Testis (tissue), 2 donors: ENCODE results near the gene RAB35.

Source experiments
- POLR2A ChIP-seq: fragments of 450-650 bp; IDR thresholded peaks from one replicate; pipeline ENCODE4 v1.6.1; 2017; ENCODE audit warnings: antibody characterized with exemption, mild to moderate bottlenecking, moderate library complexity
- TF ChIP-seq, protein P1 (sequence below), 3 experiments: fragments of 450-650 bp in 2 of 3; fragments of 200-600 bp in 1 of 3; sonication (generic) in 1 of 3; IDR thresholded peaks; one replicate each; pipeline ENCODE4 v1.5.1; 2016 to 2019; ENCODE audit warnings: antibody characterized with exemption in 3 of 3, mild to moderate bottlenecking in 2 of 3, moderate library complexity in 1 of 3

DNA sequence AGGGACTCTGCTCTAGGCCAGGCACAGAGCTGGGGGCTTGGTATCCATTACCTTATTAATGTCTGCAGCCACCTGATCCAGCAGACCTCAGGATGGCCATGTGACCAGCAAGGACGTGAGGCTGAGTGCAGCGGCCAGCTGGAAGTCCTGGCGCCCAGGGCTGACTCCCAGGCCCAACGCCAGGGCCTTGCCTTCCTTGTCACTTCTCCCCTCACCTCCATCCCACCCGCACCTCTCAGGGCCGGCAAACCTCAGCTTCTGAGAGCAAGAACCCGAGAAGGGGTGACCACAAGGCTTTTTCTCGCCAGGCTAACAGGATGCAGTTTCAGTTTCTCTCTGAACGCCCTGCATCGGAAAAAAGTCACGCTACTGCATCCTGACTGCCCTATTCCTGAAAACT lies 15.4 kb downstream of the RAB35 start:
- no peak for TF ChIP-seq POLR2A
- TF ChIP-seq, protein P1, sequence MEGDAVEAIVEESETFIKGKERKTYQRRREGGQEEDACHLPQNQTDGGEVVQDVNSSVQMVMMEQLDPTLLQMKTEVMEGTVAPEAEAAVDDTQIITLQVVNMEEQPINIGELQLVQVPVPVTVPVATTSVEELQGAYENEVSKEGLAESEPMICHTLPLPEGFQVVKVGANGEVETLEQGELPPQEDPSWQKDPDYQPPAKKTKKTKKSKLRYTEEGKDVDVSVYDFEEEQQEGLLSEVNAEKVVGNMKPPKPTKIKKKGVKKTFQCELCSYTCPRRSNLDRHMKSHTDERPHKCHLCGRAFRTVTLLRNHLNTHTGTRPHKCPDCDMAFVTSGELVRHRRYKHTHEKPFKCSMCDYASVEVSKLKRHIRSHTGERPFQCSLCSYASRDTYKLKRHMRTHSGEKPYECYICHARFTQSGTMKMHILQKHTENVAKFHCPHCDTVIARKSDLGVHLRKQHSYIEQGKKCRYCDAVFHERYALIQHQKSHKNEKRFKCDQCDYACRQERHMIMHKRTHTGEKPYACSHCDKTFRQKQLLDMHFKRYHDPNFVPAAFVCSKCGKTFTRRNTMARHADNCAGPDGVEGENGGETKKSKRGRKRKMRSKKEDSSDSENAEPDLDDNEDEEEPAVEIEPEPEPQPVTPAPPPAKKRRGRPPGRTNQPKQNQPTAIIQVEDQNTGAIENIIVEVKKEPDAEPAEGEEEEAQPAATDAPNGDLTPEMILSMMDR (IDR thresholded peaks at IDR 0.05) = no peak
